GM20000 (cell line): ENCODE measurements around the gene MTA3.
A peak's percentile ranks its signal among the peaks of the same experiment; 100 is the strongest.
"Not testable (repeated sequence)": the region's sequence is repeated elsewhere in the genome, so short reads cannot be mapped to it uniquely, and the experiment has no call there.

Experiments
- DNase-seq: peaks from one replicate; pipeline ENCODE4 v3.0.0; 2012; ENCODE audit warnings: low spot score
- CTCF ChIP-seq: IDR thresholded peaks from 2 replicates; pipeline ENCODE4 v1.5.1; 2012; ENCODE audit warnings: mild to moderate bottlenecking, control low read depth; ENCODE audit errors: extremely low read depth, missing control alignments

Gene MTA3

GRCh38 chr2:42557306-42557705, 11.1 kb upstream of the MTA3 start:
- DNase-seq: no peak
- TF ChIP-seq CTCF: no peak

- DNase-seq: no peak
Measured at GRCh38 chr2:42558827-42559226, 9.6 kb upstream of the MTA3 start.

GRCh38 chr2:42560133-42560532, 8.3 kb upstream of the MTA3 start:
- DNase-seq: not testable (repeated sequence)

More at GRCh38 chr2:42558827-42559226, 9.6 kb upstream of the MTA3 start:
- no peak for TF ChIP-seq CTCF

GRCh38 chr2:42560899-42561298, 7.5 kb upstream of the MTA3 start:
- TF ChIP-seq CTCF: no peak
- no peak for DNase-seq

GRCh38 chr2:42562474-42563144, 5.8 kb upstream of the MTA3 start:
- no peak for DNase-seq
- TF ChIP-seq CTCF: no peak

- DNase-seq: no peak
- no peak for TF ChIP-seq CTCF
Measured at GRCh38 chr2:42566025-42566424, 2.4 kb upstream of the MTA3 start.

GRCh38 chr2:42566837-42567321, 1.6 kb upstream of the MTA3 start:
- peak; percentile 49 for DNase-seq
- TF ChIP-seq CTCF: no peak

GRCh38 chr2:42567364-42567763, 1.1 kb upstream of the MTA3 start:
- TF ChIP-seq CTCF: no peak
- DNase-seq: no peak
